Endothelial cell of umbilical vein (primary cell): ENCODE results near the gene SUPT7L. TPM values are rescaled to one million over a fixed set of nuclear protein-coding genes. Genes with fewer than 3 reads are reported as not detected.

Experiments
- BruUV-seq: library from RNA; stranded (reverse); fragments of 400-500 nt; replicated peaks from 2 replicates; lab custom pipeline; 2021; lab: Mats Ljungman, UMichigan
- CTCF ChIA-PET: fragments of 300-600, 350-600 bp; sonication (Branson Sonifier 250); formaldehyde crosslinking; loops from one replicate; lab custom pipeline; 2021; ENCODE audit warnings: antibody characterized with exemption, inconsistent platforms; lab: Charles Lee
- POLR2A ChIA-PET: fragments of 300-600, 350-600 bp; sonication (Branson Sonifier 250); formaldehyde crosslinking; loops from one replicate; lab custom pipeline; 2021; ENCODE audit warnings: antibody characterized with exemption, inconsistent platforms; lab: Charles Lee
- DNase-seq: peaks from one replicate; pipeline ENCODE4 v3.0.0-alpha.2; 2011; ENCODE audit warnings: low read depth, low spot score
- FAIRE-seq: peaks from 2 replicates; lab custom pipeline; 2011; peaks lifted over from hg19 to GRCh38; lab: Jason Lieb, UNC
- H2AFZ ChIP-seq: 2 replicates; pipeline ENCODE4 v1.6.0; 2012; ENCODE audit warnings: low read depth, low read length, control low read depth, inconsistent platforms
- H3K27ac ChIP-seq: 2 replicates; pipeline ENCODE4 v1.5.1; 2011; ENCODE audit warnings: low read depth, mild to moderate bottlenecking, control low read depth, low read length, moderate library complexity; ENCODE audit not compliant: insufficient read depth
- H3K27me3 ChIP-seq, 2 experiments: 2 replicates each; pipeline versions ENCODE4 v1.6.0 to v1.6.1; 2011; ENCODE audit warnings: low read length in 2 of 2, mixed read lengths in 1 of 2; ENCODE audit not compliant: control insufficient read depth in 2 of 2, insufficient read depth in 2 of 2
- H3K36me3 ChIP-seq, 2 experiments: 2 replicates in 1 of 2; 3 replicates in 1 of 2; pipeline ENCODE4 v1.5.1; 2011; ENCODE audit warnings: low read length in 2 of 2, mild to moderate bottlenecking in 1 of 2, moderate library complexity in 1 of 2; ENCODE audit not compliant: control insufficient read depth in 2 of 2, insufficient read depth in 2 of 2; ENCODE audit errors: extremely low read depth in 1 of 2
- H3K4me1 ChIP-seq: 3 replicates; pipeline ENCODE4 v1.5.1; 2011; ENCODE audit warnings: mild to moderate bottlenecking, low read length; ENCODE audit not compliant: control insufficient read depth, insufficient read depth; ENCODE audit errors: extremely low read depth
- H3K4me2 ChIP-seq: 2 replicates; pipeline ENCODE4 v1.6.1; 2011; ENCODE audit warnings: low read length, control low read depth, mixed read lengths; ENCODE audit not compliant: insufficient read depth
- H3K4me3 ChIP-seq, 3 experiments: fragments of 200-600 bp in 1 of 3; sonication (generic), shearing (Covaris generic) in 1 of 3; replicated peaks in 1 of 3; 2 replicates each; pipeline ENCODE4 v1.5.1; 2011 to 2016; ENCODE audit warnings: control low read depth in 3 of 3, low read length in 3 of 3, mild to moderate bottlenecking in 2 of 3, inconsistent platforms in 1 of 3, low read depth in 1 of 3, moderate library complexity in 1 of 3; ENCODE audit not compliant: insufficient read depth in 1 of 3
- H3K79me2 ChIP-seq: 2 replicates; pipeline ENCODE4 v1.6.0; 2012; ENCODE audit warnings: low read length, inconsistent platforms; ENCODE audit not compliant: control insufficient read depth, insufficient read depth
- H3K9ac ChIP-seq: replicated peaks from 2 replicates; pipeline ENCODE3; 2011; ENCODE audit warnings: low read length, control low read depth; ENCODE audit not compliant: insufficient read depth; ENCODE audit errors: extremely low read depth
- H3K9me1 ChIP-seq: replicated peaks from 3 replicates; pipeline ENCODE4 v1.6.0; 2011; ENCODE audit warnings: mild to moderate bottlenecking, low read length; ENCODE audit not compliant: control insufficient read depth, insufficient read depth; ENCODE audit errors: extremely low read depth
- H3K9me3 ChIP-seq: replicated peaks from 2 replicates; pipeline ENCODE4 v1.5.1; 2012; ENCODE audit warnings: low read length, inconsistent platforms; ENCODE audit not compliant: control insufficient read depth, insufficient read depth
- H4K20me1 ChIP-seq: replicated peaks from 2 replicates; pipeline ENCODE3; 2011; ENCODE audit warnings: mild to moderate bottlenecking, low read length; ENCODE audit not compliant: control insufficient read depth, insufficient read depth; ENCODE audit errors: extremely low read depth
- EZH2 ChIP-seq: IDR thresholded peaks from 2 replicates; pipeline ENCODE4 v1.6.1; 2012; ENCODE audit warnings: borderline replicate concordance, low read depth, mild to moderate bottlenecking, moderate library complexity, low read length, inconsistent platforms; ENCODE audit not compliant: severe bottlenecking
- FOS ChIP-seq: IDR thresholded peaks from 2 replicates; pipeline ENCODE4 v1.6.1; 2011; ENCODE audit warnings: mild to moderate bottlenecking, low read length, moderate library complexity, borderline replicate concordance; ENCODE audit not compliant: insufficient read depth
- GATA2 ChIP-seq: IDR thresholded peaks from 2 replicates; pipeline ENCODE4 v1.7.0; 2011; ENCODE audit warnings: low read depth, mild to moderate bottlenecking, moderate library complexity, mixed read lengths, low read length; ENCODE audit not compliant: insufficient read length, insufficient read depth
- JUN ChIP-seq: IDR thresholded peaks from 2 replicates; pipeline ENCODE4 v1.6.1; 2011; ENCODE audit warnings: borderline replicate concordance, low read depth; ENCODE audit not compliant: insufficient read length, insufficient read depth
- MYC ChIP-seq: IDR thresholded peaks from one replicate; pipeline ENCODE4 v1.6.1; 2011; ENCODE audit warnings: mild to moderate bottlenecking, low read depth, low read length
- POLR2A ChIP-seq: IDR thresholded peaks from 2 replicates; pipeline ENCODE4 v1.6.1; 2012; ENCODE audit warnings: low read depth, mild to moderate bottlenecking, control low read depth, low read length
- POLR2AphosphoS5 ChIP-seq: IDR thresholded peaks from 2 replicates; pipeline ENCODE4 v1.6.1; 2012; ENCODE audit warnings: low read depth, mild to moderate bottlenecking, control low read depth, low read length, moderate library complexity; ENCODE audit not compliant: insufficient read depth
- dilution Hi-C: fragments of 300-500 bp; cut with MboI; formaldehyde crosslinking; loops from one replicate; pipeline ENCODE4 v1.15.0; 2019; ENCODE audit warnings: low sequenced_read_pairs; ENCODE audit not compliant: extremely low pct_ligation_motif_present
- intact Hi-C: fragments of 100-400 bp; cut with micrococcal nuclease; formaldehyde crosslinking; loops from one replicate; pipeline ENCODE4 v1.10.0; 2022
- polyA plus RNA-seq, 4 experiments: library from polyadenylated mRNA; depleted of rRNA in 3 of 4; stranded (reverse) in 3 of 4; unstranded in 1 of 4; fragments of >200 nt; gene quantifications; 2 replicates each; pipeline versions ENCODE4 v1.2.1 to v1.2.3, GENCODE V29; 2011 to 2012; ENCODE audit warnings: missing spikeins in 1 of 4
- total RNA-seq: library from RNA; stranded (reverse); gene quantifications from 2 replicates; pipeline ENCODE4 v1.2.3, GENCODE V29; 2021
- TF ChIP-seq, protein P1 (sequence below), 2 donors: IDR thresholded peaks; 1 replicate in 1 of 2; 2 replicates in 1 of 2; pipeline ENCODE4 v1.5.1; 2011; ENCODE audit warnings: low read length in 2 of 2, mild to moderate bottlenecking in 2 of 2, moderate library complexity in 2 of 2, control low read depth in 1 of 2, inconsistent platforms in 1 of 2, low read depth in 1 of 2; ENCODE audit not compliant: insufficient read depth in 1 of 2; ENCODE audit errors: extremely low read depth in 1 of 2
- TF ChIP-seq, protein P2 (sequence below): IDR thresholded peaks from 2 replicates; pipeline ENCODE4 v1.6.1; 2011; ENCODE audit not compliant: insufficient read depth, insufficient read length

The SUPT7L gene
- total and polyA plus RNA-seq, 2 donors (not counting 3 experiments of a cell fraction or from before 2014, with no cell fraction given) = 30.3 to 44.5 TPM

DNA sequence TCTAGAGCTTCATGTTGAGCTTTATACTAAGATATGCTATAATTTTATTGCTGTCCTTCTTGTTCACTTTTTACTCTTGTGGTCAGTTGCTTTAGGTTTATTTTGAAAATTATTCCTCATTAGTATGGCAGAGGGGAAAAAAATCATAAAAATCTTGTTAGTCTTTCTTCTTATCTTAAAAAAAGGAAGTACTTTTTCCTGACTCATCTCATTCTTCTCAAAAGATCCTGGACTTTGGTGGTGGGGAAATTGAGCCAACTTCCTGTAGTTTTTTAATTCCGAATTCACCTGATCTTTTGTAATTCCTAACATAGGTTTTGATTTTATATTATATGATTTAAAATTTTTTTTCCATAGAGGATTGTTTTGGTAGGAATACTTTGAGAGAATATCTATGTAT is 4.0 kb upstream of the SUPT7L start:
- H3K9ac ChIP-seq = no peak overlapping the region
- no peaks in the 10 kb centered on the region for H3K9me1 ChIP-seq
- no peaks in the 10 kb centered on the region for H3K27me3 ChIP-seq
- peaks cover 0 to 6% of the 10 kb centered on the region in 2 experiments for H3K36me3 ChIP-seq
- DNase-seq (peak; percentile 47), FAIRE-seq (peak; percentile 76)
- POLR2A ChIA-PET = no interaction called here
- intact Hi-C loops (loop anchor here (1.0 kb wide), 1 partner anchor 15 kb away; no protein-coding TSS in a partner anchor), dilution Hi-C loops (no loop called here)
- peak overlapping the region; percentile 82 for H3K4me2 ChIP-seq
- H3K4me3 ChIP-seq = peak overlapping the region in 1 of 3 experiments; percentile 14
- H3K4me1 ChIP-seq = peaks cover 35% of the 10 kb centered on the region
- CTCF ChIA-PET = interaction anchor here (7.3 kb wide), 1 partner anchor 15 kb away, joined by 74 read pairs; no protein-coding TSS in a partner anchor
- H3K27ac ChIP-seq = peak overlapping the region; percentile 48
- no TSS peak for BruUV-seq
- peaks cover 22% of the 10 kb centered on the region for H3K79me2 ChIP-seq
- H2AFZ ChIP-seq = no peak overlapping the region
- TF ChIP-seq JUN (peak; percentile 36), FOS (peak; percentile 64), POLR2AphosphoS5 (no peak), GATA2 (peak; percentile 41)
- H3K9me3 ChIP-seq = no peaks in the 10 kb centered on the region
- no peaks in the 10 kb centered on the region for H4K20me1 ChIP-seq

DNA sequence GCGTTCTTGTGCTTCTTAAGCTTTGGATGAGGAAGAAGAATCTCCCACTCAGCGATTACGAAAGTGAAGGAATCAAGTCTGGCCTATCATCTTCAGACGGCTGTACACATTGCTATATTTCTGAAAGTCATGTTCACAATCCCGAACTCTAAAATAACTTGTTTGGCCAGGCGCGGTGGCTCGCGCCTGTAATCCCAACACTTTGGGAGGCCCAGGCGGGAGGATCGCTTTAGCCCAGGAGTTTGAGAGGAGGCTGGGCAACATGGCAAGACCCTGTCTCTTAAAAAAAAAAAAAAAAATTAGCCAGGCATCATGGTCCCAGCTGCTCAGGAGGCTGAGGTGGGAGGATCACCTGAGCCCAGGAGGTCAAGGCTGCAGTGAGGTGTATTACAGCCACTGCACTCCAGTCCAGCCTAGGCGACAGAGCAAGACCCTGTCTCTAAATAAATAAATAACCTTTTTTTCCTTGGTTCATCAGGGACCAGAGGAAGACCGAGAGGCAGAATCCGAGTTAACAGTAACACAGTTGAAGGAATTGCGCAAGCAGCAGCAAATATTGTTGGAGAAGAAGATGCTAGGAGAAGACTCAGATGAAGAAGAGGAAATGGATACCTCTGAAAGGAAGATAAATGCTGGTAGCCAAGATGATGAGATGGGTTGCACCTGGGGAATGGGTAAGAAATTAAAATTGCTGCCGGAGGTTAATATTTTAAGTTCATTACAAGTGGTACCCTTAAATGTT is 1.4 kb upstream of the SUPT7L start:
- Histone ChIP-seq H3K27me3 (no peaks in the 10 kb centered on the region), H3K9me3 (no peaks in the 10 kb centered on the region), H3K9me1 (no peaks in the 10 kb centered on the region), H3K4me1 (peaks cover 37% of the 10 kb centered on the region), H3K4me2 (peak overlapping the region; percentile 84), H3K27ac (no peak overlapping the region), H4K20me1 (no peaks in the 10 kb centered on the region), H2AFZ (peak overlapping the region; percentile 78), H3K36me3 (peaks cover 6 to 11% of the 10 kb centered on the region in 2 experiments), H3K79me2 (peaks cover 27% of the 10 kb centered on the region), H3K4me3 (peak overlapping the region; percentile 71 to 98 (median 84)), H3K9ac (peak overlapping the region; percentile 94)
- ChIA-PET CTCF (interaction anchor here (1.3 to 7.3 kb wide), 3 partner anchors 13 to 256 kb away, joined by 3 to 74 read pairs (median 3); no protein-coding TSS in a partner anchor), POLR2A (no interaction called here)
- peak; percentile 40 for FAIRE-seq
- BruUV-seq = no TSS peak
- DNase-seq = no peak
- no peak for TF ChIP-seq POLR2A
- no peak for TF ChIP-seq FOS
- TF ChIP-seq POLR2AphosphoS5 = no peak
- TF ChIP-seq MYC = no peak
- no peak for TF ChIP-seq GATA2
- no peak for TF ChIP-seq EZH2
- TF ChIP-seq, protein P1, sequence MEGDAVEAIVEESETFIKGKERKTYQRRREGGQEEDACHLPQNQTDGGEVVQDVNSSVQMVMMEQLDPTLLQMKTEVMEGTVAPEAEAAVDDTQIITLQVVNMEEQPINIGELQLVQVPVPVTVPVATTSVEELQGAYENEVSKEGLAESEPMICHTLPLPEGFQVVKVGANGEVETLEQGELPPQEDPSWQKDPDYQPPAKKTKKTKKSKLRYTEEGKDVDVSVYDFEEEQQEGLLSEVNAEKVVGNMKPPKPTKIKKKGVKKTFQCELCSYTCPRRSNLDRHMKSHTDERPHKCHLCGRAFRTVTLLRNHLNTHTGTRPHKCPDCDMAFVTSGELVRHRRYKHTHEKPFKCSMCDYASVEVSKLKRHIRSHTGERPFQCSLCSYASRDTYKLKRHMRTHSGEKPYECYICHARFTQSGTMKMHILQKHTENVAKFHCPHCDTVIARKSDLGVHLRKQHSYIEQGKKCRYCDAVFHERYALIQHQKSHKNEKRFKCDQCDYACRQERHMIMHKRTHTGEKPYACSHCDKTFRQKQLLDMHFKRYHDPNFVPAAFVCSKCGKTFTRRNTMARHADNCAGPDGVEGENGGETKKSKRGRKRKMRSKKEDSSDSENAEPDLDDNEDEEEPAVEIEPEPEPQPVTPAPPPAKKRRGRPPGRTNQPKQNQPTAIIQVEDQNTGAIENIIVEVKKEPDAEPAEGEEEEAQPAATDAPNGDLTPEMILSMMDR (IDR thresholded peaks at IDR 0.05; ENCODE audit: extremely low read depth in 1 of 2, insufficient read depth in 1 of 2, low read depth in 1 of 2, low read length in 2 of 2) = no peak
- TF ChIP-seq JUN = no peak
- TF ChIP-seq, protein P2, sequence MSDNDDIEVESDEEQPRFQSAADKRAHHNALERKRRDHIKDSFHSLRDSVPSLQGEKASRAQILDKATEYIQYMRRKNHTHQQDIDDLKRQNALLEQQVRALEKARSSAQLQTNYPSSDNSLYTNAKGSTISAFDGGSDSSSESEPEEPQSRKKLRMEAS = no peak
- dilution Hi-C loops (no loop called here), intact Hi-C loops (no loop called here)
